ENCODE data around the gene MTCH2.
A peak's percentile ranks its signal among the peaks of the same experiment; 100 is the strongest.
"Not testable (repeated sequence)": the region's sequence is repeated elsewhere in the genome, so short reads cannot be mapped to it uniquely, and the experiment has no call there.

MTCH2 gene

GRCh38 chr11:47642099-47642855 lies at the start of gene MTCH2:
Gene MTCH2, minus strand, starts transcription at chr11:47642559. Its CDS starts 94 bp downstream, at chr11:47642465.
- DNase-seq (ENCODE audit: low read depth in 2 of 2): peak; percentile 95

GRCh38 chr11:47691979-47692378 lies 49.6 kb upstream of the MTCH2 start:
- DNase-seq (ENCODE audit: low read depth in 2 of 2): no peak

- DNase-seq (ENCODE audit: low read depth in 2 of 2): no peak
Observed at GRCh38 chr11:47689480-47689879, 47.1 kb upstream of the MTCH2 start.

- DNase-seq (ENCODE audit: low read depth in 2 of 2): no peak
Observed at GRCh38 chr11:47688991-47689390, 46.6 kb upstream of the MTCH2 start.

GRCh38 chr11:47688111-47688510 lies 45.8 kb upstream of the MTCH2 start:
- no peak for DNase-seq (ENCODE audit: low read depth in 2 of 2)

GRCh38 chr11:47686704-47687103 lies 44.3 kb upstream of the MTCH2 start:
- DNase-seq (ENCODE audit: low read depth in 2 of 2): not testable (repeated sequence)

GRCh38 chr11:47686151-47686550 lies 43.8 kb upstream of the MTCH2 start:
- no peak for DNase-seq (ENCODE audit: low read depth in 2 of 2)

GRCh38 chr11:47675851-47676250 lies 33.5 kb upstream of the MTCH2 start:
- no peak for DNase-seq (ENCODE audit: low read depth in 2 of 2)

- no peak for DNase-seq (ENCODE audit: low read depth in 2 of 2)
Observed at GRCh38 chr11:47672283-47672730, 29.9 kb upstream of the MTCH2 start.

- no peak for DNase-seq (ENCODE audit: low read depth in 2 of 2)
Observed at GRCh38 chr11:47669856-47670255, 27.5 kb upstream of the MTCH2 start.

- DNase-seq (ENCODE audit: low read depth in 2 of 2): no peak
Observed at GRCh38 chr11:47668665-47669064, 26.3 kb upstream of the MTCH2 start.

- DNase-seq (ENCODE audit: low read depth in 2 of 2): no peak
Observed at GRCh38 chr11:47667555-47667954, 25.2 kb upstream of the MTCH2 start.

- no peak for DNase-seq (ENCODE audit: low read depth in 2 of 2)
Observed at GRCh38 chr11:47667135-47667534, 24.8 kb upstream of the MTCH2 start.

GRCh38 chr11:47664936-47665335 lies 22.6 kb upstream of the MTCH2 start:
- DNase-seq (ENCODE audit: low read depth in 2 of 2): not testable (repeated sequence)

- no peak for DNase-seq (ENCODE audit: low read depth in 2 of 2)
Observed at GRCh38 chr11:47661245-47661644, 18.9 kb upstream of the MTCH2 start.

- DNase-seq (ENCODE audit: low read depth in 2 of 2): no peak
Observed at GRCh38 chr11:47659276-47659675, 16.9 kb upstream of the MTCH2 start.

GRCh38 chr11:47656260-47656885 lies 14.0 kb upstream of the MTCH2 start:
- no peak for DNase-seq (ENCODE audit: low read depth in 2 of 2)

GRCh38 chr11:47651818-47652469 lies 9.6 kb upstream of the MTCH2 start:
- no peak for DNase-seq (ENCODE audit: low read depth in 2 of 2)

- no peak for DNase-seq (ENCODE audit: low read depth in 2 of 2)
Observed at GRCh38 chr11:47649276-47649675, 6.9 kb upstream of the MTCH2 start.

- no peak for DNase-seq (ENCODE audit: low read depth in 2 of 2)
Observed at GRCh38 chr11:47646019-47646418, 3.7 kb upstream of the MTCH2 start.

GRCh38 chr11:47645500-47645899 lies 3.1 kb upstream of the MTCH2 start:
- DNase-seq (ENCODE audit: low read depth in 2 of 2): no peak

- DNase-seq (ENCODE audit: low read depth in 2 of 2): no peak
Observed at GRCh38 chr11:47641600-47642098, 710 bp downstream of the MTCH2 start.

- DNase-seq (ENCODE audit: low read depth in 2 of 2): not testable (repeated sequence)
Observed at GRCh38 chr11:47640506-47640905, 1.9 kb downstream of the MTCH2 start.
